SJSA1 (cell line): Measurements from ENCODE around the gene FBXL7. TPM values are rescaled to one million over a fixed set of nuclear protein-coding genes. Genes with fewer than 3 reads are reported as not detected.

Experiments used
- DNase-seq, 2 experiments: peaks; one replicate each; pipeline ENCODE4 v3.0.0-alpha.2; 2015 to 2020; ENCODE audit warnings: low spot score in 2 of 2, low read depth in 1 of 2
- H3K27ac ChIP-seq: fragments of 250-450 bp; sonication (Bioruptor Pico); 2 replicates; pipeline ENCODE4 v1.5.1; 2020; ENCODE audit warnings: mild to moderate bottlenecking, moderate library complexity
- H3K27me3 ChIP-seq: fragments of 250-450 bp; sonication (Bioruptor Pico); replicated peaks from 2 replicates; pipeline ENCODE4 v1.5.1; 2020; ENCODE audit warnings: mild to moderate bottlenecking, moderate library complexity
- H3K36me3 ChIP-seq: fragments of 250-450 bp; sonication (Bioruptor Pico); 2 replicates; pipeline ENCODE4 v1.5.1; 2020; ENCODE audit warnings: mild to moderate bottlenecking
- H3K4me1 ChIP-seq: fragments of 250-450 bp; sonication (Bioruptor Pico); replicated peaks from 2 replicates; pipeline ENCODE4 v1.6.1; 2021; ENCODE audit warnings: mild to moderate bottlenecking
- H3K4me3 ChIP-seq: fragments of 250-450 bp; sonication (Bioruptor Pico); 2 replicates; pipeline ENCODE4 v1.5.1; 2020; ENCODE audit warnings: mild to moderate bottlenecking
- H3K9me3 ChIP-seq: fragments of 250-450 bp; sonication (Bioruptor Pico); replicated peaks from 2 replicates; pipeline ENCODE4 v1.5.1; 2020; ENCODE audit warnings: mild to moderate bottlenecking
- total RNA-seq: library from RNA; depleted of rRNA; stranded (reverse); fragments of >200 nt; shearing (Covaris generic); gene quantifications from 2 replicates; pipeline ENCODE4 v1.2.3, GENCODE V29; 2014

The FBXL7 gene
- total RNA-seq, 1 experiment from 2014 or later, result 14.6 TPM

GRCh38 chr5:15808577-15808976 lies 308.6 kb downstream of the FBXL7 start:
- H3K9me3 ChIP-seq, result 0 out of 2 replicates have a peak, but pooled peaks cover 2% of the 10 kb centered on the region
- 0 out of 2 replicates have a peak, but pooled peaks cover 5% of the 10 kb centered on the region for H3K4me1 ChIP-seq
- no peak for DNase-seq
- no peaks in the 10 kb centered on the region for H3K36me3 ChIP-seq
- no peak overlapping the region for H3K27ac ChIP-seq
- no peaks in the 10 kb centered on the region for H3K27me3 ChIP-seq
- no peak overlapping the region for H3K4me3 ChIP-seq

GRCh38 chr5:15819617-15820016 lies 319.6 kb downstream of the FBXL7 start:
- Histone ChIP-seq H3K9me3 (0 out of 2 replicates have a peak, but pooled peaks cover 2% of the 10 kb centered on the region), H3K4me1 (peaks cover 12% of the 10 kb centered on the region), H3K27ac (no peak overlapping the region), H3K4me3 (no peak overlapping the region), H3K27me3 (no peaks in the 10 kb centered on the region), H3K36me3 (no peaks in the 10 kb centered on the region)
- no peak for DNase-seq

DNA sequence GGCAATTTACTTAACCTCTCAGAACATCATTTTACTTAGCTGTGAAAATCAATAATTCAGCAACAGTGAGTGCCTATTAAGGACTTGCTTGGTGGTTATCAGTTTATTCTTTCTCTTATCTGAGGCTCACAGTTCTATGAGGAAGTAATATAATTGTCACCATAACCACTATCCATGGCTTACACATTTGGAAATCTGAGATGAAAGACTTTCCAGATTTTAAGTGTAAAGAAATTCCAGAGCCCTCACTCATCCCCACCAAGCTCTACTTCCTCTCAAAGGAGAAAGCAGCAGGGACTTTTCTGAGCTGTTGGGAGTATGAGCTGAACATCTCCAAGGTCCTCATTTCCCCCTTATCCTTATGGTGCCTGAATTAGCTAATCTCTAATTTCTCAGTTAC lies 321.5 kb downstream of the FBXL7 start:
- no peaks in the 10 kb centered on the region for H3K36me3 ChIP-seq
- no peak overlapping the region for H3K4me3 ChIP-seq
- peaks cover 13% of the 10 kb centered on the region for H3K4me1 ChIP-seq
- no peaks in the 10 kb centered on the region for H3K27me3 ChIP-seq
- H3K27ac ChIP-seq, result no peak overlapping the region
- H3K9me3 ChIP-seq, result 0 out of 2 replicates have a peak, but pooled peaks cover 2% of the 10 kb centered on the region
- peak in 1 of 2 experiments; percentile 40 for DNase-seq

- no peak overlapping the region for H3K27ac ChIP-seq
- H3K4me1 ChIP-seq, result peaks cover 13% of the 10 kb centered on the region
- H3K9me3 ChIP-seq, result no peaks in the 10 kb centered on the region
- DNase-seq, result no peak
- no peaks in the 10 kb centered on the region for H3K36me3 ChIP-seq
- no peaks in the 10 kb centered on the region for H3K27me3 ChIP-seq
- H3K4me3 ChIP-seq, result no peak overlapping the region
Measured at GRCh38 chr5:15823398-15823797, 323.4 kb downstream of the FBXL7 start.

GRCh38 chr5:15827741-15828140 lies 327.8 kb downstream of the FBXL7 start:
- no peaks in the 10 kb centered on the region for H3K27me3 ChIP-seq
- H3K4me1 ChIP-seq, result peaks cover 4% of the 10 kb centered on the region; the same call in 1 of the 2 replicates
- no peak overlapping the region for H3K27ac ChIP-seq
- H3K36me3 ChIP-seq, result no peaks in the 10 kb centered on the region
- no peak overlapping the region for H3K4me3 ChIP-seq
- no peaks in the 10 kb centered on the region for H3K9me3 ChIP-seq
- no peak for DNase-seq

- Histone ChIP-seq H3K27ac (no peak overlapping the region), H3K4me3 (no peak overlapping the region), H3K4me1 (peaks cover 15% of the 10 kb centered on the region), H3K9me3 (no peaks in the 10 kb centered on the region), H3K36me3 (no peaks in the 10 kb centered on the region), H3K27me3 (no peaks in the 10 kb centered on the region)
- DNase-seq, result no peak
Measured at GRCh38 chr5:15831408-15831807, 331.4 kb downstream of the FBXL7 start.

DNA sequence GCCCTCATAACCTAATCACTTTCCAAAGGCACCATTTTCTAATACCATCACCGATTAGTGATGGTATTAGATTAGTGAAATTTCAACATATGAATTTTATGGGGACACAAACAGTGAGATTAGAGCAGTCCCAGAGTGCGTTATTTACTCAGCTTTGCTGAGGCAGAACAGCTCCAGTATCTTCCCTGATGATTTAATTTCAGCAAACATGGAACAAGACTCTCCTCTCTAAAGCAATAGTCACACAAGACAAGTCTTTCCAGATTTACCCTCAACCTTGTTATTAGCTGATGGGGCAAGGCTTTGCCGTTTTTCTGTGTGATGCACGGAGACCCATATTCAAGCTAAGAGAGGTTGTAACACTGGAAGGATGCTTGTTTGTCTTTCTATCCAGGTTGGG lies 333.4 kb downstream of the FBXL7 start:
- Histone ChIP-seq H3K36me3 (no peaks in the 10 kb centered on the region), H3K4me1 (peaks cover 20% of the 10 kb centered on the region), H3K9me3 (no peaks in the 10 kb centered on the region), H3K27me3 (no peaks in the 10 kb centered on the region), H3K27ac (no peak overlapping the region), H3K4me3 (no peak overlapping the region)
- no peak for DNase-seq

GRCh38 chr5:15834596-15835245 lies 334.7 kb downstream of the FBXL7 start:
- Histone ChIP-seq H3K27ac (no peak overlapping the region), H3K36me3 (no peaks in the 10 kb centered on the region)

DNA sequence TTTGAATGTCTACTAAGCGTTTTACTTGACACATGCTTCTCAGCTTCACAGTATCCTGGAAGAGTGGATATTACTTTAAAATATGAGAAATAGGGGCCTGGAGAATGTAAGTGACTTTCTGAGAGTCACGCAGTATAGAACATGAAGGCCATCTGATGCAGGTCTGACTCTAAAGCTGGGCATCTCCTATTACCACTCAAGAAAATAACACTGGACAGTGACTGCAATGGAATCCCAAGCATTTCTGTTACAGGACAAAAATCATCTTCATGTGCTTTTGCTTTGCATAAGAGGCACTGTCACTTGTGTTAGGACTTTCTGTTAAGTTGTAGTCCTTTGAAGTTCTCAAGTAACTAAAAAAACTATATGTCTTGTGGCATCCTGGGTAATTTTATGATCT lies 335.5 kb downstream of the FBXL7 start:
- no peak for DNase-seq

More at GRCh38 chr5:15834596-15835245, 334.7 kb downstream of the FBXL7 start:
- Histone ChIP-seq H3K27me3 (no peaks in the 10 kb centered on the region), H3K4me3 (no peak overlapping the region), H3K9me3 (no peaks in the 10 kb centered on the region), H3K4me1 (peaks cover 20% of the 10 kb centered on the region)
- peak in 1 of 2 experiments; percentile 29 for DNase-seq

GRCh38 chr5:15837551-15838289 lies 337.7 kb downstream of the FBXL7 start:
- no peaks in the 10 kb centered on the region for H3K9me3 ChIP-seq
- H3K4me3 ChIP-seq, result no peak overlapping the region
- no peak overlapping the region for H3K27ac ChIP-seq
- H3K36me3 ChIP-seq, result no peaks in the 10 kb centered on the region
- no peak for DNase-seq
- H3K27me3 ChIP-seq, result no peaks in the 10 kb centered on the region
- peaks cover 20% of the 10 kb centered on the region for H3K4me1 ChIP-seq

More for the DNA sequence above, 335.5 kb downstream of the FBXL7 start:
- Histone ChIP-seq H3K36me3 (no peaks in the 10 kb centered on the region), H3K27me3 (no peaks in the 10 kb centered on the region), H3K4me3 (no peak overlapping the region), H3K4me1 (peaks cover 20% of the 10 kb centered on the region), H3K9me3 (no peaks in the 10 kb centered on the region), H3K27ac (no peak overlapping the region)

- no peak for DNase-seq
- no peaks in the 10 kb centered on the region; the same call in 1 of the 2 replicates for H3K4me1 ChIP-seq
- no peak overlapping the region for H3K4me3 ChIP-seq
- no peaks in the 10 kb centered on the region for H3K36me3 ChIP-seq
- H3K27me3 ChIP-seq, result no peaks in the 10 kb centered on the region
- no peaks in the 10 kb centered on the region for H3K9me3 ChIP-seq
- H3K27ac ChIP-seq, result no peak overlapping the region
Measured at GRCh38 chr5:15844253-15844652, 344.3 kb downstream of the FBXL7 start.

GRCh38 chr5:15844871-15845270 lies 344.9 kb downstream of the FBXL7 start:
- no peak overlapping the region for H3K4me3 ChIP-seq
- H3K27me3 ChIP-seq, result no peaks in the 10 kb centered on the region
- H3K9me3 ChIP-seq, result no peaks in the 10 kb centered on the region
- no peak overlapping the region for H3K27ac ChIP-seq
- no peak for DNase-seq
- no peaks in the 10 kb centered on the region for H3K36me3 ChIP-seq
- H3K4me1 ChIP-seq, result no peaks in the 10 kb centered on the region; the same call in 1 of the 2 replicates

DNA sequence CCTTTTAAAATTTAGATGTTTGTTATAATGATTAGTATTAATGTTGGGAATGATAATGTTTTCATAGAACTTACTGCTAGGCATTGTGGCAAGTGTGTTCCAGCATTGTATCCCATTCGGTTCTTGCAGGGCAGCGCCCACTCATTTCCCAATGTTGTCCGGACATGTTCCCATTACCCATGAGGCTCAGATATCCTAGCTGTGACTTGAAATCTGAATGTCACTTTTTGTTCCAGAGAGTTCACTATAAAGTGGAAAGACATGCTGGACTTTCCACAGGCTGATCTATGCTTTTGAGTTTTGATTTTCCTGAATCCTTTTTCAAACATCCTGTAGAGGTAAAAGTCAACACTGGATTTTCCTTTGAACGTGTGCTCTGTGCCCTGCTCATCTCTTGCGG lies 350.6 kb downstream of the FBXL7 start:
- H3K27ac ChIP-seq, result no peak overlapping the region
- no peaks in the 10 kb centered on the region for H3K9me3 ChIP-seq
- no peak overlapping the region for H3K4me3 ChIP-seq
- no peaks in the 10 kb centered on the region for H3K36me3 ChIP-seq
- H3K4me1 ChIP-seq, result no peaks in the 10 kb centered on the region; the same call in 1 of the 2 replicates
- no peaks in the 10 kb centered on the region for H3K27me3 ChIP-seq
- DNase-seq, result no peak

GRCh38 chr5:15850939-15851341 lies 351.0 kb downstream of the FBXL7 start:
- Histone ChIP-seq H3K9me3 (no peaks in the 10 kb centered on the region), H3K27me3 (no peaks in the 10 kb centered on the region), H3K36me3 (no peaks in the 10 kb centered on the region), H3K4me1 (no peaks in the 10 kb centered on the region; the same call in 1 of the 2 replicates), H3K27ac (no peak overlapping the region), H3K4me3 (no peak overlapping the region)
- DNase-seq, result no peak
